ENCODE measurements around the gene SELENOK. TPM values are rescaled to one million over a fixed set of nuclear protein-coding genes. Genes with fewer than 3 reads are reported as not detected.
A peak's percentile ranks its signal among the peaks of the same experiment; 100 is the strongest.

SELENOK gene
- 16.3 TPM for total RNA-seq (2021; ENCODE audit: unreplicated experiment)
- 19.9 TPM for polyA plus RNA-seq (2012; ENCODE audit: insufficient read length)
- percentile 66 among the genes with signal in this experiment for Bru-seq, nascent RNA
- BruChase-seq, experiment 1, labeled RNA remaining after a 2-hour chase: percentile 63 among the genes with signal in this experiment
- BruChase-seq, experiment 2, labeled RNA remaining after a 6-hour chase: percentile 73 among the genes with signal in this experiment
- long read RNA-seq, transcript SELENOK-204 (5 exons, 1,633 nt): major isoform, 19 of 23 reads
- long read RNA-seq, partial matches to known transcripts: 3 of 23 reads
- long read RNA-seq, other reads (novel, unspliced or antisense): 1 of 23 reads

DNA sequence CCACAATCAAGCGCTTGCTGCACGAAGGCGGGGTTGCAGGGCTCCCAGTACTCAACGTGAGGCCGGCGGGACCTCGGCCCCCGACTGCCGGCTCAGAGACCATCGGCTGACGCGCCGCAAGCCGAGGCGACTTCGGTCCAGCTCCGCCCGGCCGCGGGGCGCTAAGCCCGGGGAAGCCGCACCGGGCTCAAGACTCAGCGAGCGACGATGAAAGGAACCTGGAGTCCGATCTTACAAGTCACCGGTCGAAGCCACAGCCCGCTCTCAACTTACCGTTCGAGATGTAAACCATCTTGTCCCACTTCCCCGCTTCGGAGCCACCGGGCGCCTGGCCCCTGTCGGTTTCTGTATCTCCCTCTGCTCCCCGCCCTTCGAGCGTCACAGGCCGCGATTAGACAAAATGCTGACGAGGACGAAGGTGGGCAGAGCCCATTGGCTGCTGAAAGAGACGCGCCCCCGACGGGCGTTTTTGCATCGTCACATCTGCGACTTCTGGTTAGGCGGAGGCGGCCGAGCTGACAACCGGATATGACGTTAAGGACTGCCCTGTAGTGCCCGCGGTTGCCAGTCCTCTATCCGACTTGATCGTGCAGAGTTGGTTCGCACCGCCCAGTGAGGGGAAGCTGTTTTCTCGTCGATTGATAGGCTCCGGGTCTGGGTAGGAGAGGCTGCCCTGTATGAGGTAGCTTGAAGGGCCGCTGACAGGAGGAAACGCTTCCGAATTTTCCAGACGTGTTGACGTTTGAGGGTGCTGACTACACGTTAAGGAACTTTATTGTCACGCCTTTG lies at the start of gene SELENOK:
TSS of gene SELENOK (minus strand) at position 363 of the 789 bp plus-strand sequence.
- Histone ChIP-seq H3K36me3 (ENCODE audit: control insufficient read depth, insufficient read depth, low read length) (peaks cover 5% of the 10 kb centered on the region), H3K27me3 (ENCODE audit: control insufficient read depth, insufficient read depth, low read length) (no peaks in the 10 kb centered on the region; the same call in 1 of the 2 replicates), H3K4me3 (ENCODE audit: low read depth in 2 of 2, low read length in 2 of 2) (peak within 1 kb of the TSS; percentile 86 to 90), H3K4me1 (ENCODE audit: control insufficient read depth, insufficient read depth, low read length) (peaks cover 10% of the 10 kb centered on the region), H3K27ac (ENCODE audit: low read length) (peak within 1 kb of the TSS; percentile 91), H3K9me3 (ENCODE audit: control insufficient read depth, insufficient read depth, low read depth, low read length) (no peaks in the 10 kb centered on the region)
- DNase-seq (ENCODE audit: low read depth, low spot score): peak; percentile 88
- peak; percentile 99 for ATAC-seq
- POLR2A ChIA-PET: no interaction called here
- peak; percentile 73 for TF ChIP-seq POLR2AphosphoS5 (IDR thresholded peaks at IDR 0.05; ENCODE audit: low read depth, low read length)
- peak; percentile 79; the same call in 1 of the 2 replicates for TF ChIP-seq SIN3A (IDR thresholded peaks at IDR 0.05; ENCODE audit: borderline replicate concordance, insufficient read depth, low read depth, low read length)
- no peak for TF ChIP-seq TCF7L2 (IDR thresholded peaks at IDR 0.05; ENCODE audit: low read depth, low read length)
- TF ChIP-seq, protein P1, sequence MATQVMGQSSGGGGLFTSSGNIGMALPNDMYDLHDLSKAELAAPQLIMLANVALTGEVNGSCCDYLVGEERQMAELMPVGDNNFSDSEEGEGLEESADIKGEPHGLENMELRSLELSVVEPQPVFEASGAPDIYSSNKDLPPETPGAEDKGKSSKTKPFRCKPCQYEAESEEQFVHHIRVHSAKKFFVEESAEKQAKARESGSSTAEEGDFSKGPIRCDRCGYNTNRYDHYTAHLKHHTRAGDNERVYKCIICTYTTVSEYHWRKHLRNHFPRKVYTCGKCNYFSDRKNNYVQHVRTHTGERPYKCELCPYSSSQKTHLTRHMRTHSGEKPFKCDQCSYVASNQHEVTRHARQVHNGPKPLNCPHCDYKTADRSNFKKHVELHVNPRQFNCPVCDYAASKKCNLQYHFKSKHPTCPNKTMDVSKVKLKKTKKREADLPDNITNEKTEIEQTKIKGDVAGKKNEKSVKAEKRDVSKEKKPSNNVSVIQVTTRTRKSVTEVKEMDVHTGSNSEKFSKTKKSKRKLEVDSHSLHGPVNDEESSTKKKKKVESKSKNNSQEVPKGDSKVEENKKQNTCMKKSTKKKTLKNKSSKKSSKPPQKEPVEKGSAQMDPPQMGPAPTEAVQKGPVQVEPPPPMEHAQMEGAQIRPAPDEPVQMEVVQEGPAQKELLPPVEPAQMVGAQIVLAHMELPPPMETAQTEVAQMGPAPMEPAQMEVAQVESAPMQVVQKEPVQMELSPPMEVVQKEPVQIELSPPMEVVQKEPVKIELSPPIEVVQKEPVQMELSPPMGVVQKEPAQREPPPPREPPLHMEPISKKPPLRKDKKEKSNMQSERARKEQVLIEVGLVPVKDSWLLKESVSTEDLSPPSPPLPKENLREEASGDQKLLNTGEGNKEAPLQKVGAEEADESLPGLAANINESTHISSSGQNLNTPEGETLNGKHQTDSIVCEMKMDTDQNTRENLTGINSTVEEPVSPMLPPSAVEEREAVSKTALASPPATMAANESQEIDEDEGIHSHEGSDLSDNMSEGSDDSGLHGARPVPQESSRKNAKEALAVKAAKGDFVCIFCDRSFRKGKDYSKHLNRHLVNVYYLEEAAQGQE (IDR thresholded peaks at IDR 0.05; ENCODE audit: insufficient read depth in 1 of 2, low read depth in 2 of 2, low read length in 1 of 2): no peak
- TF ChIP-seq, protein P2, sequence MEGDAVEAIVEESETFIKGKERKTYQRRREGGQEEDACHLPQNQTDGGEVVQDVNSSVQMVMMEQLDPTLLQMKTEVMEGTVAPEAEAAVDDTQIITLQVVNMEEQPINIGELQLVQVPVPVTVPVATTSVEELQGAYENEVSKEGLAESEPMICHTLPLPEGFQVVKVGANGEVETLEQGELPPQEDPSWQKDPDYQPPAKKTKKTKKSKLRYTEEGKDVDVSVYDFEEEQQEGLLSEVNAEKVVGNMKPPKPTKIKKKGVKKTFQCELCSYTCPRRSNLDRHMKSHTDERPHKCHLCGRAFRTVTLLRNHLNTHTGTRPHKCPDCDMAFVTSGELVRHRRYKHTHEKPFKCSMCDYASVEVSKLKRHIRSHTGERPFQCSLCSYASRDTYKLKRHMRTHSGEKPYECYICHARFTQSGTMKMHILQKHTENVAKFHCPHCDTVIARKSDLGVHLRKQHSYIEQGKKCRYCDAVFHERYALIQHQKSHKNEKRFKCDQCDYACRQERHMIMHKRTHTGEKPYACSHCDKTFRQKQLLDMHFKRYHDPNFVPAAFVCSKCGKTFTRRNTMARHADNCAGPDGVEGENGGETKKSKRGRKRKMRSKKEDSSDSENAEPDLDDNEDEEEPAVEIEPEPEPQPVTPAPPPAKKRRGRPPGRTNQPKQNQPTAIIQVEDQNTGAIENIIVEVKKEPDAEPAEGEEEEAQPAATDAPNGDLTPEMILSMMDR (IDR thresholded peaks at IDR 0.05): no peak
- no TSS peak for BruUV-seq (replicated peaks)
- in situ Hi-C loops (cut with HindIII; ENCODE audit: low pct_unique_long_range_greater_than_20kb, low sequenced_read_pairs) (no loop called here), intact Hi-C loops (cut with micrococcal nuclease; ENCODE audit: unreplicated experiment) (no loop called here)
- CTCF ChIA-PET: no interaction called here

DNA sequence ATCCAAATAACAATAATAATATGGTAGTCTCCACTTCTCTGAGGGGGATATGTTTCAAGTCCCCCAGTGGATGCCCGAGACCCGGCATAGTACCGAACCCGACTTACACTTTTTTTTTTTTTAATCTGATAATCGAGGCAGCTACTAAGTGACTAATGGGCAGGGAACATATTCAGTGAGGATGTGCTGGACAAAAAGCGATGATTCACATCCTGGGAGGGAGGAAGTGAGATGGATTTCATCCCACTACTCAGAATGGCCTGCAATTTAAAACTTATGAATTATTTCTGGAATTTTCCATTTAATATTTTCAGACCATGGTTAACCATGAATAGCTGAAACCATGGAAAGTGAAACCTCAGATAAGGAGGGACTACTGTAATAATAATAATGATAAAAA lies 49.5 kb upstream of the SELENOK start:
- no peak overlapping the region for H3K4me3 ChIP-seq (ENCODE audit: low read depth in 2 of 2, low read length in 2 of 2)
- no peaks in the 10 kb centered on the region for H3K36me3 ChIP-seq (ENCODE audit: control insufficient read depth, insufficient read depth, low read length)
- CTCF ChIA-PET: no interaction called here
- intact Hi-C loops (cut with micrococcal nuclease; ENCODE audit: unreplicated experiment): no loop called here
- TF ChIP-seq POLR2AphosphoS5 (IDR thresholded peaks at IDR 0.05; ENCODE audit: low read depth, low read length) (no peak), SIN3A (IDR thresholded peaks at IDR 0.05; ENCODE audit: borderline replicate concordance, insufficient read depth, low read depth, low read length) (no peak), TCF7L2 (IDR thresholded peaks at IDR 0.05; ENCODE audit: low read depth, low read length) (no peak)
- TF ChIP-seq, protein P1 (IDR thresholded peaks at IDR 0.05; ENCODE audit: insufficient read depth in 1 of 2, low read depth in 2 of 2, low read length in 1 of 2): no peak
- TF ChIP-seq, protein P2 (IDR thresholded peaks at IDR 0.05): no peak
- in situ Hi-C loops (cut with HindIII; ENCODE audit: low pct_unique_long_range_greater_than_20kb, low sequenced_read_pairs): no loop called here
- no peaks in the 10 kb centered on the region for H3K4me1 ChIP-seq (ENCODE audit: control insufficient read depth, insufficient read depth, low read length)
- no peaks in the 10 kb centered on the region for H3K9me3 ChIP-seq (ENCODE audit: control insufficient read depth, insufficient read depth, low read depth, low read length)
- BruUV-seq (replicated peaks): no TSS peak
- ATAC-seq (no peak), DNase-seq (ENCODE audit: low read depth, low spot score) (no peak)
- peaks cover 2% of the 10 kb centered on the region; the same call in 1 of the 2 replicates for H3K27me3 ChIP-seq (ENCODE audit: control insufficient read depth, insufficient read depth, low read length)
- no peak overlapping the region for H3K27ac ChIP-seq (ENCODE audit: low read length)
- POLR2A ChIA-PET: no interaction called here
